HG03280 (cell line): ENCODE measurements around the gene MRGPRF.

Source experiments
- ATAC-seq: cut with Tn5 transposase; IDR thresholded peaks from one replicate; pipeline ENCODE4 v1.9.1; 2021; ENCODE audit warnings: mild to moderate bottlenecking, moderate library complexity; ENCODE audit not compliant: unreplicated experiment

The MRGPRF gene, protein sequence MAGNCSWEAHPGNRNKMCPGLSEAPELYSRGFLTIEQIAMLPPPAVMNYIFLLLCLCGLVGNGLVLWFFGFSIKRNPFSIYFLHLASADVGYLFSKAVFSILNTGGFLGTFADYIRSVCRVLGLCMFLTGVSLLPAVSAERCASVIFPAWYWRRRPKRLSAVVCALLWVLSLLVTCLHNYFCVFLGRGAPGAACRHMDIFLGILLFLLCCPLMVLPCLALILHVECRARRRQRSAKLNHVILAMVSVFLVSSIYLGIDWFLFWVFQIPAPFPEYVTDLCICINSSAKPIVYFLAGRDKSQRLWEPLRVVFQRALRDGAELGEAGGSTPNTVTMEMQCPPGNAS

DNA sequence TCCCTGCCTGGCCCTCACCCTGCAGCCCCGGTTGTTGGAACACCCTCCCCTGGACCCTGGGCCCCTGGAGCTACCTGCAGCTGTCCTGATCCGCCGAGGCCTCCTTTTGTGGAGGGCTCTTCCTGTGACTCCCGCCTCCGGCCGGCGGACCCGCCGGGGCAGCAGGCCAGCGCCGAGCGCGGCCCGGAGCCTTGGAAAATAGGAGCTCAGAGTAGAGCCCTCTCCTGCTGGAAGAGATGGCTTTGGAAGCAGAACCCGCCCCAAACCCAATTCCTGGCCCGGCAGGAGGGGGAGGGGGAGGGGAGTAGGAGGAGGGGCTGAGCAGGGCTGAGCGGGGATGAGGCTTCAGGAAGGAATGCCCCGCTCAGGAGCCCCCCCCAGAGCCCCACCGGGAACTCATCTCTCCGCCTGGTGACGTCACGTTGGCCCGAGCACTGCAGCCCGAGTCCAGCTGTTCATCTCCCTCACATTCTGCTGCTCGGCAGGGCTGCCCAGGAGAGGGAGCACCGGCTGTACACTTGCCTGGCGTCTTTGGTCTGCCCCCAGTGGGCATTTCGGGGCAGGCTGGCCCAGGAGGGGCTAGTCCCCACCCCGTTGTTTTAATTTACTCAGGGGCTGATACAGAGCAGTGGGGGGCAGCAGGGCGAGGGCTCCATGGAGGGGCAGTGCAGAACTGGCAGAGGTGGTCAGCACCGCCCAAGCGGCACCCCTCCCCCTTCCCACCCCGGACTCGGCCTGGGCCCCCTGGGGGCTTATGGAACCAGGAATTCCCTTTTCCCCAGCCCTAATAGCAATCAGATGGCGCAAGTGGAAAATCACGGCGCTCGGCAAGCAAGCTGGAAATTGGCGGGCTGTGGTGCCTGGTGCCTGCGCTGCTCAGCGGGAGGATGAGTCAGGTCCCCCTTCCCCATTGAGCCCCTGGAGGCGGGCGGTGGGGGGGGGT is at the start of gene MRGPRF:
TSS of gene MRGPRF (minus strand) at position 238 of the 943 bp plus-strand sequence. CDS start 3,345 bp downstream, outside the sequence.
- no peak for ATAC-seq

DNA sequence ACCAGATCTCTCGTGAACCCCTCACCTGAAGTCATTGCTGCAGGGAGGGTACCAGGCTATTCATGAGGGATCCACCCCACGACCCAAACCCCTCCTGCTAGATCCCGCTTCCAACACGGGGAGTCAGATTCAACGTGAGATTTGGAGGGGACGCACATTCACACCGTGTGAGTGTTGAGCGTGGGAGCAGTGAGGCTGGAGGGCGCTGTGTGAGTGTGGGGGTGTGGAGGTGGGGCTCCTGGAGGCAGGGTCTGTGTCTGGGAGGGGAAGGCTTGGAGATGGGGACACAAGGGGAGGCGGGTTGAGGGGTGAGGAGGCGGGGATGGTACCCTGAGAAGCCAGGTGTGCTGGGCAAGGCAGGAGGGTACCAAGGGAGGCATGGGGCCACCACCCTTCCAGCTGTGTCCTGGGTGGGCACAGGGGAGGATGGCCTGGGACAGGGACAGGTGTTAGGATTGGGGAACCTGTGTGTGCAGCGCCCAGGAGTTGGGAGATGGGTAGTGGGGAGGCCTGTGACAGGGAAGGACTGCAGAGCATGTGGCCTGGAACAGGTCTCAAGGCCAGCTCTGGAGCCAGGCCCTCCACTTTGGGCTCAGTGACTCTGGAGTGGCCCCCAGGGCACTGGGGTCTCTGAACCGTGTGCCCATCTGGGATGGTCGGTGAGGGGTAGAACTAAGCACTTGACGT is 49.3 kb upstream of the MRGPRF start:
- ATAC-seq, result no peak

DNA sequence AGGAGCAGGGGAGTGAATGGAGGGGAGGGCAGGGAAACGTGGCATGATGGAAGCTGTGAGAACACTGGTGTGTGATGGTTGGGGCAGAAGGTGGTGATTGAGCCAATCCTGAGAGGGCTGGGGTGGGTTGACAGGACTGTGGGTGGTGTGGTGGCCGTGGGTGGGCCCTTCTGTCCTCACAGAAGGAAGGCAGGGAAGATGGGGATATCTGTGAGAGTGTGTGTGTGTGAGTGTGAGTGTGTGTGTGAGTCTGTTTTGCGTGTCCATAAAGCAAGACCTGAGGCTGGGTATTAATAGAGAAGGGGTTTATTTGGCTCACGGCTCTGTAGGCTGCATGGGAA is 48.6 kb upstream of the MRGPRF start:
- ATAC-seq, result no peak

DNA sequence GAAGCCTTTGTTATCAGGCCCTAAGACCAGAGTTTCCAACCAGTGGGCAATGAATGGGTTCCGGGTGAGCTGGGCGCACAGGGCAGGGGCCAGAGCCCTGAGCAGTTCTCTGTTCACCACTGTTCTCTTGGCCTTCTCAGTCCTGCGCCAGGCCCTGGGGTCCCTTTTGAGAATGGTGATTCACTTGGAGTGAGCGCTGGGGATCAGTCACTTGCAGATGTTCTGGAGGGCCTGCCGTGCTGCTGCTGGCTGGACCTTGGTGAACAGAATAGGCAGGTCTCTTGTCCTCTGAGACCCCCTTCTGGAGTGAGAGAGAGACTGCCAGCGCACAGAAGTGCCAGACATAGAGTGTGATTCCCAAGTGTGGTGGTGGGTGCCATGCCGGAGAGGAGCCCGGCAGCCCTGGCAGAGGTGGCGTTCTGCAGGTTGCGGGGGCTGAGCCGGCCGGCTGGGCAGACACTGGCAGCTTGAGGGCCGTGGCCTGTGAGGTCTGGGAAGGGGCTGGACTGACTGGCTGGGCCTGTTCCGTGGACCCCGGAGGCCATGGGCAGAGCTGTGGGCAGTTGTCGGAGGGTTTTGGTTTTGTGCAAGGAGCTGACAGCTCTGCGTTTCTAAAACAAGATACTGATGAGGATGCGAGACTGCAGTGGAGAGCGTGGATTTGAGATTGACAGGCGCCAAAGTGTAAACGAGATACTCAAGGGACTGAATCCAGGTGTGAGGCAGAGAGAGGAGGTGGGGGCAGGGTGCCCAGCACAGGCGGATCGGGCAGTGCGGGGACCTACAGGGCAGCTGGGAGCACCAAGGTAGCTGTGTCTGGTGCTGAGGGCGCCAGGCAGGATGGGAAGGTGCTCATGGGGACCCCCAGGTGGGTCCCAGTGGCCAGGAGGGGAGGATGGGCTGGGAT is 48.0 kb upstream of the MRGPRF start:
- ATAC-seq, result no peak

DNA sequence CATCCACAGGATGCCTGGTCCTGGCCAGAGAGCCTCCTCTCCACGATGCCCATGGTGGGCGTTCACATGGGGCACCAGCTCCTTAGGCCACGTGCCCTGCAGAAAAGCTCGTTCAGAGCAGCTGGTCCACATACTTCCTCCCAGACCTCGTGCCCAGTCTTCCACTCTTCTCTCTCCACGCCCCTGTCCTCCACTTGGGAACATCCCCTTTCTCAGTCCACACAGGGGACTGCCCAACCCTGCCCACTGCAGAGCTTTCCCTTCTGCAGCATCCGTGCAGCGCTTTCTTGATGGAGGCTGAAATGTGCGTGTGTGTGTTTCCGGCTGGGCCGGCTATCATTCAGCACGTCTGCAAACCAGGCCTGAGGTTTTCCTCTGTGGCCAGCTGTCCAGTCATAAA is 46.9 kb upstream of the MRGPRF start:
- no peak for ATAC-seq

DNA sequence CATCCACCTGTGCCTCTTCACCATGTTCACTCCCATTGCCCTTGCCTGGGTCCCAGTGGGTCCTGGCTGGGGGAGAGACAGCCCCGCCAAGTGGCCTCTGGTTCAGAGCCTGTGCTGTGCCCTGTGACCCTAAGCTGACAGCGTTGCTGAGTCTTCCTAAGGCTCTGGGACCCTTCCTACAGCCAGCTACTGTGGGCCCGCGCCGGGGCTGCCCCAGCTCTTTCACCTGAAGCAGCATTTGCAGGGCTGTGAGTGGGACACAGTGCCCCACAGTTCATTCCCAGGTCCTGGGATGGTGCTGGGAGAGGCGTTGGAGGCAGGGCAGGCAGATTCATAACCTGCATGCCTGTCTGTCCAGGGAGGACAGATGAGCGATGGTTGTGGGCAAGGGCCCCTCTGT is 46.4 kb upstream of the MRGPRF start:
- ATAC-seq, result no peak

DNA sequence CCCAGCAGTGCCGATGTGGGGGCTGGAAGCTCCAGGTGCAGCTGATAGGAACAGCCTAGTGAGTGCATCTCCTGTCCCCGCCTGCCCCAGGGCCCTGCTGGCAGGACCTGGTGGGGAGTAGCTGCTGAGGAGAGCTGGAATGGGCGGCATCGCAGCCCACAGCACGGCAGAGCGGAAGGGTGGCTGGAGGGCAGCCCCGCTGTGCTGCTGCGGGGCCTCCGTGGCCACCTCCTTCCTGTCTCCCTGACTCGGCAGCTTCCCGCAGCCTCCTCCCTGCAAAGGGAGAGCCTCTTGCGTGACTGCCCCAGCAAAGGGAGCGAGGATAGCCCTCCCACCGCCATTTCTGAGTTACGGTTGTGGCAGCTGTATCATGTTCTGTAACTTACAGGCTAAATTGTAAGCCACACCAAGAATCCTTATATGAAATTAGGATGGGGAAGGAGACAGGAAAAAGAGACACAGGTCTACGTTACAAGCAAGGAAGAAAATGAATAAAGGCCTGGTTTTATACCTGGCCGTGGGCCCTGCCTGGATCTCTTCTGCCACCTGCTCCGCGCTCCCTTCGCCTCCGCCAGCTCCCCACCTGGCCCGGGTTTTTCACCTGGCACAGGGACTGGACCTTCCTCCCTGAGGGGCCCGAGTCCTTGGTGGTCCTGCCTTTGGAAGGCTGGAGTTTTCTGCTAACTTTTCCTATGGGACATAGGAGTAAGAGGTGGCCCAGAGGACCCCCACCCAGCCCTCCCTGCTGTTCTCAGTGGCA is 45.6 kb upstream of the MRGPRF start:
- no peak for ATAC-seq

DNA sequence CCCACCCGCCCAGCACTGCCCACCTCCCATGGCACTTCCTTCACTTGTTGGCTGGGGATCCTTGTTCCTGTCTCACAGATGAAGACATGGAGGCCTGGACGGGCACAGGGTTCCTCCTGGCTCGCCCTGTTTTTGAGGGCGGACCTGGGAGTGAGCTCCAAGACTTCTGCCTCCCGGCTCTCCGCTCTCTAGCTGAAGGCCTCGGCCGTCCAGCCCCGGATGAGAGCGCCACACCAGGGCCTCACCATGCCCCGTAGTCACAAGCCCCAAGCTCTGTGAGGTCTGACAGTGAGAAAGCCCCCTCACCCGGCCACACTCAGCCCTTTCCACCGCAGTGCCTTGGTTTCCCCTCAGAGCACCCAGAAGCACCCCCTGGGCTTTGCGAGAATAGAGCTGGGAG is 44.8 kb upstream of the MRGPRF start:
- ATAC-seq, result no peak

DNA sequence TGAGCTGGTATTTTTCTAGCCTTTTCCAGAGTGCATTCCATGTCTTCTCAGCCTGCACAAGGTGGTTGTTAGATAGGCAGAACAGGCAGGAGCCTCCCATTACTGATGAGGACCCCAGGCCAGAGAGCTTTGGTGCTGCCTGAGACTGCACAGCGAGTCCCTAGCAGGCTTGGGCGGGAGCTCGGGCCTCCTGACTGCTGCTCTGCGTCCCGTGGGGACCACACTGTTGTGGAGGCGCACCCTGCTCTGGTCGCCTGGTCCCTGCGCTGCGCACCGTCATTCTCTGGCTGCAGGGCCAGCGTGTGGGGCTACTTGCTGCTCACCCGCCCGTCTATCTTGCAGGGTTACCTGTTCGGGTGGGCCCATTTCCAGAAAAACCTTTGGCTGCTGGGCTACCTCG is 44.2 kb upstream of the MRGPRF start:
- no peak for ATAC-seq

DNA sequence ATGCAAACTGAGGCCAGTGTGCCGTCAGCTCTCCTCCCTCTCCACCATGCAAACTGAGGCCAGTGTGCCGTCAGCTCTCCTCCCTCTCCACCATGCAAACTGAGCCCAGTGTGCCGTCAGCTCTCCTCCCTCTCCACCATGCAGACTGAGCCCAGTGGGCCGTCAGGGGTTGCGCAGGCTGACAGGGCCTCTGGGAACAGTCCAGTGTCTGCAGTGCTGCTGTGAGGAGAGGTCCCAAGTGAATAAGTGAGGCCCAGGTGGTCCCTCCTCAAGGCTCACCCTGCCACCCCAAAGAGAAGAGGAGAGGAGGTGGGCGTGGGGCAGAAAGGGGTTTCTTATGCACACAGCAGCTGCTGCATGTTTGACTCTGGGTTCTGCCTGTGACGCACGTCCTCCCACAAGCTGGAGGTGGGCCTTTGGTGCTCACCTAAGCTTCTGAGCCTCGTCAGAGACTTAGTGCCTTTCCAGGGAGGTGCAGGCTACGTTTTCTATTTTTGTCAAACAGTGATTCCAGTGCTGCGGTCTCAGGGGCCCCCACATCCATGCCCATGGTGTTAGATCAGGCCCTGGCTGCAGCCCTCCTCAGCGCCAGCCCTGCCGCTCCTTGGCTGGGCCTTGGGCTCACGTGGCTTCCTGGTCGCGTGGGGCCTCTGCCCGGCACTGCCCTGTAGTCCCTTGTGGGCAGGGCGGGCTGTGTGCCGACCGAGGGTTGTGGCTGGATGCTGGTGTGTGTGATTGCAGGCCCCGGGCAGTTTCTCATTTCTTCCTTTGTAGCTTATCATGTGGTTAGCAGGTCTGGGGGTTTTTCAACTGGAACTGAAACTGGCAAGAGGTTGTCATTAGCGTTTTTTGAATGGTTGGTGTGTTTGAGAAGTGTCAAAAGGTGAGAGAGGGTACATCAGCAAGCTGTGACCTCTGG is 42.8 kb upstream of the MRGPRF start:
- ATAC-seq, result peak; percentile 70

DNA sequence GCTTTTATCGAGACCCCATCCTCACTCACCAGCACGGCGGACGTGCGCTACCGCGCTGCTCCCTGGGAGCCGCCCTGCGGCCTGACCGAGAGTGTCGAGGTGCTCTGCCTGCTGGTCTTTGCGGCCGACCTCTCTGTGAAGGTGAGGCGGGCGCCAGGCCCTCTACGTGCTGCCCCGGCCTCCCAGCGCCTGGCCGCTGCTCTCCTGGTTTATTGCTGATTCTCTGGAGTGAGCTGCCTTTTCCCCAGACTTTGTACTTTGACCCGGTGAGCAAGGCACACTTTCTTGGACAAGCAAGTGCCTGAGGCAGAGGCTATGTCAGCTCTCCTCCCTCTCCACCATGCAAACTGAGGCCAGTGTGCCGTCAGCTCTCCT is 42.2 kb upstream of the MRGPRF start:
- no peak for ATAC-seq

DNA sequence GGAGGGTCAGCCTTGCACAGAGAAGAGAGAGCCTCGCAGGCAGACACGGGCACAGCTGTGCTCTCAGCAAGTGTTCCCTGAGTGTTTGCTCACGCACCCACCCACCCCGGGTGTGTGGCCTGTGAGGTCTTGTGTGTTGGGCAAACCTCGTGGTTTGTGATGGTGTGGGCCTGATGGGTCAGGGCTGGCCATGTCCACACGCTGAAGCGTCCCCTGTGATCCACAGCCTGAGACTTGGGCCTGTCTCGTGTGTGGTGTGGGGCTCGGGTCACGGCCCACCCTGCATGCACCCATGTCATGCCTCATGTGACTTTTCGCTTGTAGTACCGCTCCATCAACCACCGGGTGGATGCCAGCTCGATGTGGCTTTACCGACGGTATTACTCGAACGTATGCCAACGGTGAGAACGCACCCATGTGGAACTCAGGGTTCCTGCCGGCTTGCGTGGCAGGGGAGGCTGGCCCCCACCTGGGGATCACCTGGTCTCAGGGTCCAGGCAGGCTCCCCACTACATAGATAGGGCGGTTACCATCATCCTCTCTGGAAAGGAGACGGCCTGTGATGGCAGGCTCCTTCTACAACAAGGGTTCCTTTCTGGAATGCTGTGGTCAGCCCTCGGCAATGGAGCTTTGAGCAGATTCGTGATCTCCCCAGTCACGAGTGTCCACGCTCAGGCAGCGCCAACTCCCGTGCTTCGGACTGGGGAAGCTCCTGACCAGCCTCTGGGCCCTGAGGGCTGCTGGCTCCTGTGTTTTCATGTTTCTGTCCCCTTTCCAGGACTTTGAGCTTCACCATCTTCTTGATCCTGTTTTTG is 41.6 kb upstream of the MRGPRF start:
- ATAC-seq, result no peak

DNA sequence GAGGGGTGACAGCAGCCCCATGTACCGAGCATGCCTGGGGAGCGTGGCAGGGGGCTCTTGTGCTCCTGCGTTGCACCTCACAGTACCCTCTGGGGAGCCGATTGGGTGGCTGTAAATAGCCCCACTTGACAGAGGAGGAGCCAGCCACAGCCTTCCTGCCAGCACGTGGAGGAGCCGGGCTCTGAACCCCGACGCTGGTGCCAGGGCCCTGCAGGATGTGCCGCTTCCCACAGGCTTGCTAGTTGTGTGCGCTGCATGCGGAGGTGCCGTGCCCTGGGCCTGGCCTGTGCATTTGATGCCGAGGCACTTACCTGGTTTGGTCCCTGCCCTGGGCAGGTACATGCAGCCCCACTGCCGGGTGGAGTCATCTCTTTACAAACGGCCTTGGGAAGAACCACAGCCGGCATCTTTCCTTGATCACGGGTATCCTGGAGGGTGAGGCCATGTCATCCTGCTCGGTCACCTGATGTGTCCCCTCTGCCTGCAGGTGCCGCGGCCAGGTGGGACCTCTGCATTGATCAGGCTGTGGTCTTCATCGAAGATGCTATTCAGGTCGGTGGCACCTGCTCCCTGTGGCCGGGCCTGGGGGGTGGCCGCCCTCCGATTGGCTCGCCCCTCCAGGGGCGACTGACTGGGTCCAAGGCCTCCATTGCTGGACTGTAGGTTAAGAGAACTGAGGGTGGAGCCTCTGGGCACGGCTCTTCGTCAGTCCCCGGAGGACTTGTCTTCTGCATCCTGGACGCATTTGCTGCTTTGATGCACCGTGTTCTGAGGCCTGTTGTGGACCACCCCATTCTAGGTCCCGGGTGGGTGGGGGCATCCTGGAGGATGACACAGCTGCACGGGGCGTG is 40.7 kb upstream of the MRGPRF start:
- no peak for ATAC-seq

DNA sequence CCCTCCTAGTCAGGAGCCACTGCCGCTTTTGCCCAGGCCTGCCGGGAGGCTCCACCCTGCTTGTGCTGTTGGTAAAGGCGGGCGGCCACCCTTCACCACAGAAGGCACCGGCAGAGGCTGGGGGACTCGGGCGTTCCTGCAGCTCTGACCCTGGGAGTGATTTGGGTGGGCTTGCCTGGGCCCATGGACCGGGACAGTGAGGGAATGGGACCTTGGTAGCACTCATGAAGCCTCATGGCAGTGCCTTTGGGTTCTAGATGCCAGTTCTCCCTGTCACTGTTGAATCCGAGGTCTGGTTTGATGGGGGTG is 40.1 kb upstream of the MRGPRF start:
- ATAC-seq, result no peak

DNA sequence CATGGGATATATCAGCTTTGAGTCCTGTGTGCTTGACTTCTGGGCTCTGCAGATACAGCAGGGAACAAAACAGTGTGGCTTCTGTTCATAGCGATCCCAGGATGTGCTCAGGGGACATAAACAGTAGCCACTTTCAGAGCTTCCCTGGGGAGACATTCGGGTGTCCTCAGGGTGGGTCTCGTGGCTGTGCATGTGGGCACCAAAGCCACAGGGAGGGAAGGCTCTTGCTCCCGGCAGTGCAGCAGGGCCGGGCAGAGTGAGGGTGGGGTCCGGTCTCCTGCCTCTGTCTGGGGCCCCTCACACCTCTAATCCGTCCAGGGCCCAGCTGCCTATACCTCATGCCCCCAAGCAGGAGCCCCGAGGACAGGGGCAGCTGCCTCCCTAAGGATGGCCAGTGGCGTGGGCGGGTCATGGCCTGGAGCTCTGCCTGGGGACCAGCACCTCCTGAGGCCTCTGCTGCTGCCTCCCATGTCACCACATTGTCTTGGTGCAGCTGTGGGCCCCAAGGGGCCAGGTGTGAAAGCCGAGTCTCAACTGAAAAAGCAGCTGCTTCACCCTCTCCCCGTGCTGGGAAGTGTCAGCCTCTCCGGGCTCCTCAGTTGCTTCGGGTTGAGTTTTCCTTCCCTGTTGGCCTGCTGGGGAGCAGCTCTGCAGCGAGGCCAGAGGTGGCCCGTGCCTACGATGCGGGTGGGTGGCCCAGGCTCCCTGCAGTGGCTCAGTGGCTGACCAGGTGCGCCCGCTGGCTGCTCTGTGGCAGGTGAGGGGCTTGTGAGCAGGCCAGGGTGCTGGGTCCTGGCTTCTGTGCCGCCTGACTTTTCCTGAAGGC is 39.5 kb upstream of the MRGPRF start:
- no peak for ATAC-seq
